Measurements from ENCODE around the gene CSNK1A1L.

CSNK1A1L gene

DNA sequence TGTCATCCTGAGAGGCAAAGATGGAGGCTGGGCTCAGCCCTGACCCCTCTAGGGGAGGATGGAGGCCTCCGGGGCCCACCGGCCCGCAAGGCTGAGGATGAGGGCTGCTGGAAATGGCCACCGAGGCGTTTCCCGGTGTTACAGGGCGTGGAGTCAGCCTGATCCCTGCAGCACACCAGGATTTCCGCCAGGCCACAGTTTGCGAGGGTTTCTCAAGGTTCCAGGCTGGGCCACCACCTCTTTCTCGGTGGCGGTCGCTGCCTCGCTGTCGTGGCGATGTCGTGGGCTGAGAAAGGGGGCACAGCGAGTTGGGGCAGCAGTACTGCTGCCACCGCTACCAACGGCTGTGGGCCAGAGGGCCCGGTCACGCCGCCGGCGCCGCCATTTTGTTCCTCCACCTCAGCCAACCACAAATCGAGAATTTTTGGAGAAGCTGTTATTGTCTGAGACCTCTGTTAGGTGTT lies at the start of gene CSNK1A1L:
Gene CSNK1A1L (minus strand): TSS at position 414 of the 464 bp plus-strand sequence. CDS start 408 bp downstream, at position 6.
- TF ChIP-seq, protein P1, sequence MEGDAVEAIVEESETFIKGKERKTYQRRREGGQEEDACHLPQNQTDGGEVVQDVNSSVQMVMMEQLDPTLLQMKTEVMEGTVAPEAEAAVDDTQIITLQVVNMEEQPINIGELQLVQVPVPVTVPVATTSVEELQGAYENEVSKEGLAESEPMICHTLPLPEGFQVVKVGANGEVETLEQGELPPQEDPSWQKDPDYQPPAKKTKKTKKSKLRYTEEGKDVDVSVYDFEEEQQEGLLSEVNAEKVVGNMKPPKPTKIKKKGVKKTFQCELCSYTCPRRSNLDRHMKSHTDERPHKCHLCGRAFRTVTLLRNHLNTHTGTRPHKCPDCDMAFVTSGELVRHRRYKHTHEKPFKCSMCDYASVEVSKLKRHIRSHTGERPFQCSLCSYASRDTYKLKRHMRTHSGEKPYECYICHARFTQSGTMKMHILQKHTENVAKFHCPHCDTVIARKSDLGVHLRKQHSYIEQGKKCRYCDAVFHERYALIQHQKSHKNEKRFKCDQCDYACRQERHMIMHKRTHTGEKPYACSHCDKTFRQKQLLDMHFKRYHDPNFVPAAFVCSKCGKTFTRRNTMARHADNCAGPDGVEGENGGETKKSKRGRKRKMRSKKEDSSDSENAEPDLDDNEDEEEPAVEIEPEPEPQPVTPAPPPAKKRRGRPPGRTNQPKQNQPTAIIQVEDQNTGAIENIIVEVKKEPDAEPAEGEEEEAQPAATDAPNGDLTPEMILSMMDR (IDR thresholded peaks at IDR 0.05; ENCODE audit: insufficient read depth, low read depth, low read length, missing control alignments), result no peak
- DNase-seq (ENCODE audit: low read depth), result no peak
- no peak within 1 kb of the TSS for H3K4me3 ChIP-seq (ENCODE audit: low read depth, low read length)

DNA sequence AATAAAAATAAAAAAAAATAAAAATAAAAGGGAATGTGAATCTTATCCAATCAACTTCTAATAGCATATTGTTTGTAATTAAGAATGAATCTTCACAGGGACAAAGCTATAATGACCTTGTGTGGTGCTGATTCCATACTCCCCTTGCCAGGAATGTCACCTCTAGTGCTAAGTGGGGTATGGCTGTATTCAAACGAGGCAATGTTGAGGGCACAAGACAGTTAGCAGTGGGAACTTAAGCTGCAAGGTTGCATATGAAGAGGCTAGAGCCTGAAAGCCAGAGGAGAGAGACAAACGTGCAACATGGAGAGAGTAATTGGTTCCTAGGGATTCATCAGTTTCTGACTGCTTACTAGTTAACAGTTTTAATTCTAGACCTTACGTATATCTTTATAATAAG lies 43.9 kb upstream of the CSNK1A1L start:
- DNase-seq (ENCODE audit: low read depth), result no peak
- H3K4me3 ChIP-seq (ENCODE audit: low read depth, low read length), result no peak overlapping the region
- TF ChIP-seq, protein P1 (IDR thresholded peaks at IDR 0.05; ENCODE audit: insufficient read depth, low read depth, low read length, missing control alignments), result no peak

DNA sequence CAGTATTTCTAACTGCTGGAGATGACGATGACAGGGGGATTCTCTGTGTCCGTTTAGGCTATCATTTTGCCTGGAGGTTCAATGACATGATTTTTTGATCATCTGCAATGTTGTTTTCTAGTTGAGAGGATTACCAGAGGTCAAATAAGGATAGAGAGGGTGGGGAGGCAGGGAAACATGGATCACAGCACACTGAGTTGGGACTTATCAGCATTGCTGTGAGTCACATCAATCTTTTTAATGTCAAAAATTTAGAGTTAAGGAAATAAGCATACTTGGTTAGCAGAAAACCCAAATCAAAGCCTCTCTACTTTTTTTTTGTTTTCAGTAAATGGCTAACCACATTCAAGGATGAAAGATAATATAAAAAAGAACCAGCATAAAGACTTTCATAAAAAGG lies 43.0 kb upstream of the CSNK1A1L start:
- H3K4me3 ChIP-seq (ENCODE audit: low read depth, low read length), result no peak overlapping the region
- TF ChIP-seq, protein P1 (IDR thresholded peaks at IDR 0.05; ENCODE audit: insufficient read depth, low read depth, low read length, missing control alignments), result no peak
- DNase-seq (ENCODE audit: low read depth), result no peak

DNA sequence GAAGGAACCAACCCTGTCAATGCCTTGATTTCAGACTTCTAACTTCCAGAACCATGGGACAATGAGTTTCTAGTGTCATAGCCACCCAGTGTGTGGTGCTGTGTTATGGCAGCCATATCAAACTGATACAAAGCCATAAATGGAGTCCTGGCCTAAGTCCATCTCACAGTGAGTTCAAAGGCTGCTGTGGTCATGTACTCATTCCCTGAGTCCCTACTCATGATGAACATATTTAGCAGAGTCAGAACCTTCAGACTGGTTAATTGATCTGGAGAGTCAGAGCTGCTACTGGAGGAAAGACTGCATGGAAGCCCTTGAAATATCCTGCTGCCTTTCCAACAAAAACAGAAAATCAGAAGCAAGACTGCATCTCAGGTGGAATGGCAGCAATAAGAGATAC lies 39.2 kb upstream of the CSNK1A1L start:
- no peak overlapping the region for H3K4me3 ChIP-seq (ENCODE audit: low read depth, low read length)
- TF ChIP-seq, protein P1 (IDR thresholded peaks at IDR 0.05; ENCODE audit: insufficient read depth, low read depth, low read length, missing control alignments), result no peak
- DNase-seq (ENCODE audit: low read depth), result no peak

GRCh38 chr13:37143911-37144310 lies 38.4 kb upstream of the CSNK1A1L start:
- DNase-seq (ENCODE audit: low read depth), result no peak

GRCh38 chr13:37142877-37143276 lies 37.4 kb upstream of the CSNK1A1L start:
- TF ChIP-seq, protein P1 (IDR thresholded peaks at IDR 0.05; ENCODE audit: insufficient read depth, low read depth, low read length, missing control alignments), result no peak
- no peak for DNase-seq (ENCODE audit: low read depth)
- H3K4me3 ChIP-seq (ENCODE audit: low read depth, low read length), result no peak overlapping the region

More at GRCh38 chr13:37143911-37144310, 38.4 kb upstream of the CSNK1A1L start:
- TF ChIP-seq, protein P1 (IDR thresholded peaks at IDR 0.05; ENCODE audit: insufficient read depth, low read depth, low read length, missing control alignments), result no peak
- H3K4me3 ChIP-seq (ENCODE audit: low read depth, low read length), result no peak overlapping the region

DNA sequence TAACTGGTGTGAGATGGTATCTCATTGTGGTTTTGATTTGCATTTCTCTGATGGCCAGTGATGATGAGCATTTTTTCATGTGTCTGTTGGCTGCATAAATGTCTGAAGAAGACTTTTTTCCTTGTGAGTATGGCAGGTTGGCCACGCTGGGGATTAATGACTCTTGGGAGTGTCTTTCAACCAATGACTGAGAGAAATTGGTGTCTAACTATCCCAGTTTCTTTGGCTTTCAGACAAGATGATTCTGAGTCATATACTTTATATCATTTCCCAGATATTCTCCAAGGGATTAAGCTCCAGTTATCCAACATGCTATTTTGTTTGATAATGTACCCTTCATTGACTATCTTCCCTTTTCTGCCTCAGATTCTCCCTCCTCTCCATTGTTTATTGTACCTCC lies 35.5 kb upstream of the CSNK1A1L start:
- no peak for DNase-seq (ENCODE audit: low read depth)
- TF ChIP-seq, protein P1 (IDR thresholded peaks at IDR 0.05; ENCODE audit: insufficient read depth, low read depth, low read length, missing control alignments), result no peak
- H3K4me3 ChIP-seq (ENCODE audit: low read depth, low read length), result no peak overlapping the region
